Neuronal stem cell (in vitro differentiated cells): ENCODE data around the gene TBCC.

ENCODE experiments used
- DNase-seq: peaks from one replicate; pipeline ENCODE4 v3.0.0-alpha.2; 2013; ENCODE audit warnings: low spot score
- H2AFZ ChIP-seq: one replicate; pipeline ENCODE4 v1.6.1; 2013; ENCODE audit warnings: mild to moderate bottlenecking, low read length, inconsistent platforms
- H2AK5ac ChIP-seq: 2 replicates; pipeline ENCODE4 v1.6.1; 2013; ENCODE audit warnings: low read depth, mild to moderate bottlenecking, inconsistent platforms, low read length, moderate library complexity, mixed read lengths
- H2BK120ac ChIP-seq: 2 replicates; pipeline ENCODE4 v1.6.1; 2013; ENCODE audit warnings: low read depth, mild to moderate bottlenecking, inconsistent platforms, low read length, moderate library complexity, mixed read lengths
- H2BK12ac ChIP-seq: one replicate; pipeline ENCODE4 v1.6.1; 2013; ENCODE audit warnings: low read length, inconsistent platforms
- H2BK15ac ChIP-seq: 2 replicates; pipeline ENCODE4 v1.6.1; 2013; ENCODE audit warnings: mild to moderate bottlenecking, low read length, inconsistent platforms, mixed read lengths
- H2BK5ac ChIP-seq: one replicate; pipeline ENCODE4 v1.6.1; 2013; ENCODE audit warnings: inconsistent platforms, mild to moderate bottlenecking, low read length, moderate library complexity
- H3K14ac ChIP-seq: one replicate; pipeline ENCODE4 v1.6.1; 2013; ENCODE audit warnings: low read length, inconsistent platforms
- H3K18ac ChIP-seq: 2 replicates; pipeline ENCODE4 v1.6.1; 2013; ENCODE audit warnings: low read length, inconsistent platforms
- H3K23ac ChIP-seq: 2 replicates; pipeline ENCODE4 v1.6.1; 2013; ENCODE audit warnings: low read depth, mild to moderate bottlenecking, mixed read lengths, low read length, inconsistent platforms; ENCODE audit not compliant: poor library complexity
- H3K27ac ChIP-seq: replicated peaks from 3 replicates; pipeline ENCODE4 v1.5.1; 2013; ENCODE audit warnings: low read length, inconsistent platforms
- H3K27me3 ChIP-seq, 3 experiments: 2 replicates each; pipeline ENCODE4 v1.6.1; 2013; ENCODE audit warnings: low read length in 3 of 3, mild to moderate bottlenecking in 2 of 3, inconsistent platforms in 1 of 3, low read depth in 1 of 3, mixed read lengths in 1 of 3, moderate library complexity in 1 of 3; ENCODE audit not compliant: control insufficient read depth in 3 of 3, insufficient read depth in 3 of 3
- H3K36me3 ChIP-seq, 2 donors: replicated peaks in 1 of 2; 2 replicates each; pipeline ENCODE4 v1.6.1; 2013; ENCODE audit warnings: low read length in 2 of 2; ENCODE audit not compliant: control insufficient read depth in 2 of 2, insufficient read depth in 2 of 2
- H3K4ac ChIP-seq: 2 replicates; pipeline ENCODE4 v1.6.1; 2013; ENCODE audit warnings: inconsistent platforms, mild to moderate bottlenecking, low read length, moderate library complexity
- H3K4me1 ChIP-seq, 2 donors: 1 replicate in 1 of 2; 2 replicates in 1 of 2; pipeline ENCODE4 v1.6.1; 2013; ENCODE audit warnings: low read length in 2 of 2, low read depth in 1 of 2; ENCODE audit not compliant: control insufficient read depth in 2 of 2, insufficient read depth in 1 of 2
- H3K4me2 ChIP-seq: one replicate; pipeline ENCODE4 v1.6.1; 2013; ENCODE audit warnings: mild to moderate bottlenecking, low read length, inconsistent platforms; ENCODE audit not compliant: insufficient read depth, poor library complexity, severe bottlenecking
- H3K4me3 ChIP-seq, 2 donors: 2 replicates each; pipeline ENCODE4 v1.5.1; 2013; ENCODE audit warnings: low read length in 2 of 2, mild to moderate bottlenecking in 2 of 2, inconsistent platforms in 1 of 2, moderate library complexity in 1 of 2
- H3K79me1 ChIP-seq: one replicate; pipeline ENCODE4 v1.6.1; 2013; ENCODE audit warnings: low read depth, mild to moderate bottlenecking, inconsistent platforms, low read length, moderate library complexity
- H3K9ac ChIP-seq: one replicate; pipeline ENCODE4 v1.6.1; 2013; ENCODE audit warnings: mild to moderate bottlenecking, low read depth, low read length, inconsistent platforms; ENCODE audit not compliant: poor library complexity
- H3K9me3 ChIP-seq, 2 donors: replicated peaks in 1 of 2; 2 replicates each; pipeline versions ENCODE3 to v1.6.1; 2013; ENCODE audit warnings: low read length in 2 of 2, mild to moderate bottlenecking in 2 of 2, inconsistent platforms in 1 of 2, low read depth in 1 of 2, mixed read lengths in 1 of 2, moderate library complexity in 1 of 2; ENCODE audit not compliant: control insufficient read depth in 2 of 2, insufficient read depth in 1 of 2
- H4K8ac ChIP-seq: one replicate; pipeline ENCODE4 v1.6.1; 2013; ENCODE audit warnings: low read depth, mild to moderate bottlenecking, inconsistent platforms, low read length, moderate library complexity
- H4K91ac ChIP-seq: one replicate; pipeline ENCODE4 v1.6.1; 2013; ENCODE audit warnings: low read length, low read depth, mild to moderate bottlenecking, inconsistent platforms; ENCODE audit not compliant: poor library complexity
- whole genome bisulfite sequencing, 2 donors: extraction: QIAGEN DNeasy Blood & Tissue Kit; methylation state at CpG; one replicate each; pipeline ENCODE4 v1.1.7; 2013; ENCODE audit warnings: missing lambda C conversion rate in 2 of 2, mixed read lengths in 1 of 2; ENCODE audit not compliant: insufficient read length in 2 of 2, insufficient replicate concordance in 1 of 2; ENCODE audit errors: extremely low coverage in 2 of 2; 5-methylcytosine and 5-hydroxymethylcytosine counted together

The TBCC gene

DNA sequence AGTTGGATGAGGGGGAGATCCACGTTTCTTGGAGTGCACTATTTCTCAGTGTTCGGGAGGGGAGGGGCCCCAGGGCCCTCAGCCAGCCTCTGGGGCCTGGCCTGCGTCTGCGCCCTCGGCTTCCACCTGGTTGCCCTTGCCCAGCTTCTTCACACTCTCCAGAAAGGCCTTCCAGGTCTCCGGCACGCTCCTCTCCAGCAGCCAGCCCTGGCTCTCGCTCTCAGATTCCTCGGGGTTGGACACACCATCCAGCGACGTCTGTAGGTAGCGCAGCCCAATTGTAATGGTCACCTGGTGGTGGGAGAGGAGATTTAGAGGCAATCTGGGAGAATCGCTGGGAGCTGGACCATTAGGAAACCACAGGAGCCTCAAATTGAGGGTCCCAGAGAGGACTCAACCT, 47.7 kb downstream of the TBCC start:
- no peak overlapping the region for H3K4me2 ChIP-seq
- no peaks in the 10 kb centered on the region for H3K27me3 ChIP-seq
- H2BK5ac ChIP-seq = no peak overlapping the region
- H3K9me3 ChIP-seq = no peaks in the 10 kb centered on the region
- H2AK5ac ChIP-seq = no peak overlapping the region
- H3K4ac ChIP-seq = no peak overlapping the region
- no peaks in the 10 kb centered on the region for H3K4me1 ChIP-seq
- H2BK12ac ChIP-seq = no peak overlapping the region
- no peak for DNase-seq
- H3K27ac ChIP-seq = no peak overlapping the region
- H2BK120ac ChIP-seq = no peak overlapping the region
- no peak overlapping the region for H3K18ac ChIP-seq
- no peak overlapping the region for H4K8ac ChIP-seq
- H3K14ac ChIP-seq = no peak overlapping the region
- no peak overlapping the region for H2AFZ ChIP-seq
- no CpG with 5 or more reads among the region's 13 CpGs for WGBS, 2 donors
- H3K36me3 ChIP-seq = peaks cover 2 to 20% of the 10 kb centered on the region in 2 donors
- H3K9ac ChIP-seq = no peak overlapping the region
- no peak overlapping the region for H4K91ac ChIP-seq
- peak overlapping the region; percentile 61 for H3K23ac ChIP-seq
- no peaks in the 10 kb centered on the region for H3K79me1 ChIP-seq
- H2BK15ac ChIP-seq = no peak overlapping the region
- no peak overlapping the region for H3K4me3 ChIP-seq

DNA sequence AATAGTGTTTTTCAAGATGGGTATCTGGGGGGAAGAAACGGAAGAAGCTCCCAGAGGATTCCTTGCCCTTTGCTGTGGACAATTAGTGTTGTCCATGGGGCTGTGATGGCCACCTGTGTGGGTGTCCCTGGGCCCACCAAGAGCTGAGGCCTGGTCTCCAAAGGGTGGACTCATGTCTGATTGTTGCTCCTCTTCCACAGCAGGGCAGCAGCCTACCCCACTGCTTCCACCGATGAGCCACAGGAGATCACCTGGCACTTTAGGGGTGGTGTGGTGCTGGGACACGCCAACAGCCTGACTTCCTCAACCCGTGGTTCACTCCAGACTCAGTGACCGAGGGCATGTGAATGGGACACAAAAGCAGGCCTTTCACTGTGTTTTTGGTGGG, 48.6 kb downstream of the TBCC start:
- H2BK5ac ChIP-seq = no peak overlapping the region
- H3K9me3 ChIP-seq = no peaks in the 10 kb centered on the region
- H4K8ac ChIP-seq = no peak overlapping the region
- no peak overlapping the region for H3K4ac ChIP-seq
- no peak for DNase-seq
- H3K23ac ChIP-seq = no peak overlapping the region
- no peak overlapping the region for H3K27ac ChIP-seq
- H2BK120ac ChIP-seq = no peak overlapping the region
- no peak overlapping the region for H2BK15ac ChIP-seq
- no peak overlapping the region for H3K4me3 ChIP-seq
- no CpG with 5 or more reads among the region's 5 CpGs for WGBS, 2 donors
- H3K4me1 ChIP-seq = no peaks in the 10 kb centered on the region
- H3K18ac ChIP-seq = no peak overlapping the region
- H2AK5ac ChIP-seq = no peak overlapping the region
- H4K91ac ChIP-seq = no peak overlapping the region
- H2BK12ac ChIP-seq = no peak overlapping the region
- H2AFZ ChIP-seq = no peak overlapping the region
- no peaks in the 10 kb centered on the region for H3K27me3 ChIP-seq
- H3K36me3 ChIP-seq = peaks cover 2 to 30% of the 10 kb centered on the region in 2 donors
- no peaks in the 10 kb centered on the region for H3K79me1 ChIP-seq
- no peak overlapping the region for H3K14ac ChIP-seq
- H3K9ac ChIP-seq = no peak overlapping the region
- no peak overlapping the region for H3K4me2 ChIP-seq

DNA sequence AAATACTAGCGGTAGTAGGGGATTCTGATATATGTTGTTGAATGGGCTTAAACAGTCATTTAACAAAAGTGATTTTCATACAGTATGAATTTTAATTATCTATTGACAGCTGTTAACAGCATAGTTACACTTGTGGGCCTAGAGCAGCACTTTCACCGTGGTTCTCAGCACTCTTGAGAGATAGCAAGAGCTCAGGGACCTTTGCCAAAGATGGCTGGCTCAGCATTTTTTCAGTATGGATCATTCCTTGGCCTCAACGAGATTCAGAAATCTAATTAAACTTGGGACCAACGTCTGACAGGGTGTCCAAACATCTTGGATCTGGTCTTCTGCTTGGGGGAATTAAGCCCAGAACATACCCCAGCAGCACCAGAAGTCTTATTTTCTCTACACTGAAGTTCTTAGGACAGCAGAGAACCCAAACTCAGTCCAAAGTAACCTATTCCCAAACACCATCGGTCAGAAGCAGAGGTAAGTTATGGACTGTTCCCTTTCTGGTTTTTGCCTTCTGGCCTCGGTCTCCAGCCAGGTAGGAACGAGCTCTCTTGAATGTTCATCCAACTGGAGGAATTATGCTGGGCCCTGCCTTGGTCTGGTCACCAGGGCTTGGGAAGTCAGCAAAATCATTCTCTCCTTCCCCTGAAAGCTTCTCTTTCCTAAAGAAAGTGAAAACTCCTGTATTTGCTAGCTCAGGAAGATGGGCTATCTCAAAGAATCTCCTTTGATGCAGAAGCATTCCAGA, 49.2 kb downstream of the TBCC start:
- no peaks in the 10 kb centered on the region for H3K27me3 ChIP-seq
- no peak overlapping the region for H3K4me3 ChIP-seq
- no CpG with 5 or more reads among the region's 7 CpGs for WGBS, 2 donors
- no peak overlapping the region for H3K18ac ChIP-seq
- H2AK5ac ChIP-seq = no peak overlapping the region
- H3K27ac ChIP-seq = no peak overlapping the region
- no peak overlapping the region for H2BK12ac ChIP-seq
- no peak overlapping the region for H3K4me2 ChIP-seq
- no peak for DNase-seq
- no peak overlapping the region for H4K8ac ChIP-seq
- no peak overlapping the region for H3K14ac ChIP-seq
- no peak overlapping the region for H3K23ac ChIP-seq
- peaks cover 4 to 35% of the 10 kb centered on the region in 2 donors for H3K36me3 ChIP-seq
- H3K9me3 ChIP-seq = no peaks in the 10 kb centered on the region
- H2BK15ac ChIP-seq = no peak overlapping the region
- no peaks in the 10 kb centered on the region for H3K79me1 ChIP-seq
- H2BK120ac ChIP-seq = no peak overlapping the region
- H2BK5ac ChIP-seq = no peak overlapping the region
- no peaks in the 10 kb centered on the region for H3K4me1 ChIP-seq
- H3K9ac ChIP-seq = no peak overlapping the region
- no peak overlapping the region for H3K4ac ChIP-seq
- H2AFZ ChIP-seq = no peak overlapping the region
- H4K91ac ChIP-seq = no peak overlapping the region

DNA sequence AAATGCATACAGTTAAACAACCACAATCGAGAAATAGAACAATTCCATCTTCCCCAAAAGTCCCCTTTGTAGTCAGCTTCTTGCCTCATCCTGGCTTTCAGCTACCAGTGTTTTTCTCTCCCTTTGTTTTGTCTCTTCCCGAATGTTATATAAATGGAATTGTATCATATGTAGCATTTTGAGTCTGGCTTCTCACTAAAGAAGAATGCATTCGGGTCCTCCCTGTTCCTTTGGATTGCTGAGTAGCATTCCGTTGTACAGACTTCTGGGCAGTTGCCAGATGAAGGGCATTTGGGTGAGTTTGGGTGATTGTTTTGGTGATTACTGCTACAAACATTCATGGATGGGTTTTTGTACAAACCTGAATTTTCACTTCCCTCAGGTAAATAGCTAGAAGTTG, 51.3 kb downstream of the TBCC start:
- Histone ChIP-seq H3K14ac (no peak overlapping the region), H3K79me1 (no peaks in the 10 kb centered on the region), H3K9ac (no peak overlapping the region), H3K27ac (no peak overlapping the region), H3K36me3 (peaks cover 13 to 56% of the 10 kb centered on the region in 2 donors), H3K4me1 (no peaks in the 10 kb centered on the region), H2AFZ (no peak overlapping the region), H3K27me3 (no peaks in the 10 kb centered on the region), H4K91ac (no peak overlapping the region), H3K4me2 (no peak overlapping the region), H3K18ac (no peak overlapping the region), H2BK120ac (no peak overlapping the region), H4K8ac (no peak overlapping the region), H3K4me3 (no peak overlapping the region), H3K23ac (no peak overlapping the region), H3K4ac (no peak overlapping the region), H2BK12ac (no peak overlapping the region), H2AK5ac (no peak overlapping the region), H3K9me3 (no peaks in the 10 kb centered on the region), H2BK15ac (no peak overlapping the region), H2BK5ac (no peak overlapping the region)
- WGBS, 2 donors = no CpG with 5 or more reads among the region's 4 CpGs
- DNase-seq = no peak
